Testis (tissue), 3 donors: ENCODE results near the gene PARD6B. TPM values are rescaled to one million over a fixed set of nuclear protein-coding genes. Genes with fewer than 3 reads are reported as not detected.

Experiments used
- DNase-seq: peaks from one replicate; pipeline ENCODE4 v3.0.0-alpha.2; 2019
- H3K27ac ChIP-seq, 2 donors: fragments of 200-600 bp; sonication (generic); one replicate each; pipeline ENCODE4 v1.5.1; 2019
- H3K27me3 ChIP-seq: fragments of 200-600 bp; sonication (generic); one replicate; pipeline ENCODE4 v1.5.1; 2019
- H3K36me3 ChIP-seq: fragments of 200-600 bp; sonication (generic); one replicate; pipeline ENCODE4 v1.5.1; 2017; ENCODE audit warnings: low read depth; ENCODE audit errors: missing control alignments
- H3K4me1 ChIP-seq: fragments of 200-600 bp; sonication (generic); one replicate; pipeline ENCODE4 v1.5.1; 2019
- H3K4me3 ChIP-seq, 2 donors: fragments of 200-600 bp; sonication (generic); one replicate each; pipeline ENCODE4 v1.5.1; 2017 to 2019
- H3K9me3 ChIP-seq: fragments of 200-600 bp; sonication (generic); one replicate; pipeline ENCODE4 v1.5.1; 2017
- CTCF ChIP-seq, 3 experiments: fragments of 450-650 bp in 2 of 3; fragments of 200-600 bp in 1 of 3; sonication (generic) in 1 of 3; IDR thresholded peaks; one replicate each; pipeline ENCODE4 v1.5.1; 2016 to 2019; ENCODE audit warnings: antibody characterized with exemption in 3 of 3, mild to moderate bottlenecking in 2 of 3, moderate library complexity in 1 of 3
- POLR2A ChIP-seq: fragments of 450-650 bp; IDR thresholded peaks from one replicate; pipeline ENCODE4 v1.6.1; 2017; ENCODE audit warnings: antibody characterized with exemption, mild to moderate bottlenecking, moderate library complexity
- WGBS, 2 donors: methylation state at CpG; one replicate each; pipeline ENCODE4 v1.1.5; 2018; 5-methylcytosine and 5-hydroxymethylcytosine counted together
- intact Hi-C: fragments of 100-400 bp; cut with DNase I; formaldehyde crosslinking; loops from one replicate; pipeline ENCODE4 v1.15.1; 2023; ENCODE audit warnings: low total_unique reads
- polyA plus RNA-seq: library from polyadenylated mRNA; stranded (reverse); fragments of 350-450 nt; fragmentation: Illumina TruSeq; extraction: RNeasy Lipid Tissue Mini Kit (QIAGEN cat#74804); gene quantifications from one replicate; pipeline ENCODE4 v1.2.3, GENCODE V29; 2014; ENCODE audit warnings: low read depth, low replicate concordance; ENCODE audit not compliant: insufficient read depth
- total RNA-seq, 2 donors: library from RNA; depleted of rRNA; stranded (reverse); fragments of >200 nt; gene quantifications; one replicate each; pipeline ENCODE4 v1.2.3, GENCODE V29; 2016

Gene PARD6B
- total and polyA plus RNA-seq, 3 donors from 2014 or later: 3.8 to 17.0 (median 15.4) TPM

GRCh38 chr20:50730765-50731054, 670 bp upstream of the PARD6B start:
- Histone ChIP-seq H3K27ac (peak overlapping the region; percentile 77 to 85), H3K27me3 (no peaks in the 10 kb centered on the region), H3K4me3 (peak overlapping the region; percentile 87), H3K4me1 (peaks cover 4% of the 10 kb centered on the region), H3K36me3 (no peaks in the 10 kb centered on the region), H3K9me3 (no peaks in the 10 kb centered on the region)
- WGBS, 2 donors: 0 to 2% methylated on average over 6 to 31 of the region's 35 CpGs
- no peak for DNase-seq
- intact Hi-C loops: no loop called here
- no peak for TF ChIP-seq POLR2A
- no peak for TF ChIP-seq CTCF (IDR thresholded peaks at IDR 0.05)

GRCh38 chr20:50731930-50732690, 730 bp downstream of the PARD6B start:
- no peaks in the 10 kb centered on the region for H3K36me3 ChIP-seq
- H3K4me1 ChIP-seq: peaks cover 3% of the 10 kb centered on the region
- intact Hi-C loops: no loop called here
- no peaks in the 10 kb centered on the region for H3K27me3 ChIP-seq
- DNase-seq: peak; percentile 32
- H3K27ac ChIP-seq: peak overlapping the region; percentile 93 to 94
- no peaks in the 10 kb centered on the region for H3K9me3 ChIP-seq
- 10 to 15% methylated on average over 20 to 29 of the region's 29 CpGs for WGBS, 2 donors
- H3K4me3 ChIP-seq: peak overlapping the region; percentile 87
- TF ChIP-seq POLR2A (no peak), CTCF (IDR thresholded peaks at IDR 0.05) (no peak)

- intact Hi-C loops: no loop called here
- WGBS, 2 donors: 56 to 61% methylated on average over 1 of the region's 1 CpG
- Histone ChIP-seq H3K27ac (peak overlapping the region in 1 of 2 donors; percentile 14), H3K27me3 (no peaks in the 10 kb centered on the region), H3K9me3 (no peaks in the 10 kb centered on the region), H3K36me3 (no peaks in the 10 kb centered on the region), H3K4me3 (peak overlapping the region in 1 of 2 donors; percentile 4), H3K4me1 (no peaks in the 10 kb centered on the region)
- TF ChIP-seq POLR2A: no peak
- DNase-seq: no peak
Measured at GRCh38 chr20:50733644-50734349, 2.4 kb downstream of the PARD6B start.

GRCh38 chr20:50734730-50735679, 3.6 kb downstream of the PARD6B start:
- Histone ChIP-seq H3K36me3 (no peaks in the 10 kb centered on the region), H3K27me3 (no peaks in the 10 kb centered on the region), H3K4me3 (no peak overlapping the region), H3K9me3 (no peaks in the 10 kb centered on the region), H3K27ac (no peak overlapping the region), H3K4me1 (no peaks in the 10 kb centered on the region)
- TF ChIP-seq CTCF (IDR thresholded peaks at IDR 0.05) (no peak), POLR2A (no peak)
- intact Hi-C loops: no loop called here
- no peak for DNase-seq
- 84 to 91% methylated on average over 9 of the region's 9 CpGs for WGBS, 2 donors

GRCh38 chr20:50735813-50736212, 4.4 kb downstream of the PARD6B start:
- no peaks in the 10 kb centered on the region for H3K9me3 ChIP-seq
- H3K27ac ChIP-seq: no peak overlapping the region
- TF ChIP-seq POLR2A: no peak
- TF ChIP-seq CTCF (IDR thresholded peaks at IDR 0.05): no peak
- H3K4me1 ChIP-seq: no peaks in the 10 kb centered on the region
- H3K27me3 ChIP-seq: no peaks in the 10 kb centered on the region
- H3K4me3 ChIP-seq: no peak overlapping the region
- intact Hi-C loops: no loop called here
- DNase-seq: no peak
- H3K36me3 ChIP-seq: no peaks in the 10 kb centered on the region
